GM19397 (cell line): ENCODE data around the gene DBF4.
"Not testable (repeated sequence)": the region's sequence is repeated elsewhere in the genome, so short reads cannot be mapped to it uniquely, and the experiment has no call there.

Experiments
- ATAC-seq: cut with Tn5 transposase; IDR thresholded peaks from one replicate; pipeline ENCODE4 v1.9.1; 2021; ENCODE audit warnings: mild to moderate bottlenecking, moderate library complexity; ENCODE audit not compliant: unreplicated experiment

DBF4 gene

DNA sequence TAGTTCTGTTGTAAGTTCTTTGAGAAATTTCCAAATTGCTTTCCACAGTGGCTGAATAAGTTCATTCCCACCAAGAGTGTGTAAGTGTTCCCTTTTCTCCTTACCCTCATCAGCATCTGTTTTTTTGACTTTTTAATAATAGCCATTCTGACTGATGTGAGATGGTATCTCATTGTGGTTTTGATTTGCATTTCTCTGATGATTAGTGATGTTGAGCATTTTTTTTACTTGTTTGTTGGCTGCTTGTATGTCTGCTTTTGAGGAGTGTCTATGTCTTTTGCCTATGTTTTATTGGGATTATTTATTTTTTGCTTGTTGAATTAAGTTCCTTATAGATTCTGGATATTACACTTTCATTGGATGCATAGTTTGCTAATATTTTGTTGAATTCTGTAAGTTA, 69.6 kb downstream of the DBF4 start:
- not testable (repeated sequence) for ATAC-seq

DNA sequence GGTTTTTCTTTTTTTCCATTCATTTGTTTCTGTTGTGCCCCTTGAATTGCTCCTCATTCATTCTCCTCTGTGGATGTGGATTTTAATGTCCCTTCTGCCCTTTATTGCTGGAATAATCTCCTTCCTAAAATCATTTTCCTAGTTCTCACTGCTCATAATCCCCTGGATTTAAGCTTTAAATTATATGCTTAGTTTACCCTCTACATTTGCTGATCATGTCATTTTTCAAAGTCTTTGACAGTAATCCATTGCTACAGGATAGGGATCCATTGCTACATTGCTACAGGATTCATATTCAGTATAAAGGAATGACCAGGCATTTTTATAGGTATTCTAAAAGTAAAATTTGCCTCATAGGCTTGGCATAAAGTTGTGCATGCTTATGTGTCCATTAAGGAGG, 72.1 kb downstream of the DBF4 start:
- no peak for ATAC-seq
